Endothelial cell of umbilical vein (primary cell): Measurements from ENCODE around the gene KRT86. TPM values are rescaled to one million over a fixed set of nuclear protein-coding genes. Genes with fewer than 3 reads are reported as not detected.

Experiments
- BruUV-seq: library from RNA; stranded (reverse); fragments of 400-500 nt; replicated peaks from 2 replicates; lab custom pipeline; 2021; lab: Mats Ljungman, UMichigan
- CTCF ChIA-PET: fragments of 300-600, 350-600 bp; sonication (Branson Sonifier 250); formaldehyde crosslinking; loops from one replicate; lab custom pipeline; 2021; ENCODE audit warnings: antibody characterized with exemption, inconsistent platforms; lab: Charles Lee
- POLR2A ChIA-PET: fragments of 300-600, 350-600 bp; sonication (Branson Sonifier 250); formaldehyde crosslinking; loops from one replicate; lab custom pipeline; 2021; ENCODE audit warnings: antibody characterized with exemption, inconsistent platforms; lab: Charles Lee
- DNase-seq: peaks from one replicate; pipeline ENCODE4 v3.0.0-alpha.2; 2011; ENCODE audit warnings: low read depth, low spot score
- FAIRE-seq: peaks from 2 replicates; lab custom pipeline; 2011; peaks lifted over from hg19 to GRCh38; lab: Jason Lieb, UNC
- H2AFZ ChIP-seq: 2 replicates; pipeline ENCODE4 v1.6.0; 2012; ENCODE audit warnings: low read depth, low read length, control low read depth, inconsistent platforms
- H3K27ac ChIP-seq: 2 replicates; pipeline ENCODE4 v1.5.1; 2011; ENCODE audit warnings: low read depth, mild to moderate bottlenecking, control low read depth, low read length, moderate library complexity; ENCODE audit not compliant: insufficient read depth
- H3K27me3 ChIP-seq, 2 experiments: 2 replicates each; pipeline versions ENCODE4 v1.6.0 to v1.6.1; 2011; ENCODE audit warnings: low read length in 2 of 2, mixed read lengths in 1 of 2; ENCODE audit not compliant: control insufficient read depth in 2 of 2, insufficient read depth in 2 of 2
- H3K36me3 ChIP-seq, 2 experiments: 2 replicates in 1 of 2; 3 replicates in 1 of 2; pipeline ENCODE4 v1.5.1; 2011; ENCODE audit warnings: low read length in 2 of 2, mild to moderate bottlenecking in 1 of 2, moderate library complexity in 1 of 2; ENCODE audit not compliant: control insufficient read depth in 2 of 2, insufficient read depth in 2 of 2; ENCODE audit errors: extremely low read depth in 1 of 2
- H3K4me1 ChIP-seq: 3 replicates; pipeline ENCODE4 v1.5.1; 2011; ENCODE audit warnings: mild to moderate bottlenecking, low read length; ENCODE audit not compliant: control insufficient read depth, insufficient read depth; ENCODE audit errors: extremely low read depth
- H3K4me2 ChIP-seq: 2 replicates; pipeline ENCODE4 v1.6.1; 2011; ENCODE audit warnings: low read length, control low read depth, mixed read lengths; ENCODE audit not compliant: insufficient read depth
- H3K4me3 ChIP-seq, 3 experiments: fragments of 200-600 bp in 1 of 3; sonication (generic), shearing (Covaris generic) in 1 of 3; replicated peaks in 1 of 3; 2 replicates each; pipeline ENCODE4 v1.5.1; 2011 to 2016; ENCODE audit warnings: control low read depth in 3 of 3, low read length in 3 of 3, mild to moderate bottlenecking in 2 of 3, inconsistent platforms in 1 of 3, low read depth in 1 of 3, moderate library complexity in 1 of 3; ENCODE audit not compliant: insufficient read depth in 1 of 3
- H3K79me2 ChIP-seq: 2 replicates; pipeline ENCODE4 v1.6.0; 2012; ENCODE audit warnings: low read length, inconsistent platforms; ENCODE audit not compliant: control insufficient read depth, insufficient read depth
- H3K9ac ChIP-seq: replicated peaks from 2 replicates; pipeline ENCODE3; 2011; ENCODE audit warnings: low read length, control low read depth; ENCODE audit not compliant: insufficient read depth; ENCODE audit errors: extremely low read depth
- H3K9me1 ChIP-seq: replicated peaks from 3 replicates; pipeline ENCODE4 v1.6.0; 2011; ENCODE audit warnings: mild to moderate bottlenecking, low read length; ENCODE audit not compliant: control insufficient read depth, insufficient read depth; ENCODE audit errors: extremely low read depth
- H3K9me3 ChIP-seq: replicated peaks from 2 replicates; pipeline ENCODE4 v1.5.1; 2012; ENCODE audit warnings: low read length, inconsistent platforms; ENCODE audit not compliant: control insufficient read depth, insufficient read depth
- H4K20me1 ChIP-seq: replicated peaks from 2 replicates; pipeline ENCODE3; 2011; ENCODE audit warnings: mild to moderate bottlenecking, low read length; ENCODE audit not compliant: control insufficient read depth, insufficient read depth; ENCODE audit errors: extremely low read depth
- FOS ChIP-seq: IDR thresholded peaks from 2 replicates; pipeline ENCODE4 v1.6.1; 2011; ENCODE audit warnings: mild to moderate bottlenecking, low read length, moderate library complexity, borderline replicate concordance; ENCODE audit not compliant: insufficient read depth
- JUN ChIP-seq: IDR thresholded peaks from 2 replicates; pipeline ENCODE4 v1.6.1; 2011; ENCODE audit warnings: borderline replicate concordance, low read depth; ENCODE audit not compliant: insufficient read length, insufficient read depth
- POLR2A ChIP-seq: IDR thresholded peaks from 2 replicates; pipeline ENCODE4 v1.6.1; 2012; ENCODE audit warnings: low read depth, mild to moderate bottlenecking, control low read depth, low read length
- POLR2AphosphoS5 ChIP-seq: IDR thresholded peaks from 2 replicates; pipeline ENCODE4 v1.6.1; 2012; ENCODE audit warnings: low read depth, mild to moderate bottlenecking, control low read depth, low read length, moderate library complexity; ENCODE audit not compliant: insufficient read depth
- dilution Hi-C: fragments of 300-500 bp; cut with MboI; formaldehyde crosslinking; loops from one replicate; pipeline ENCODE4 v1.15.0; 2019; ENCODE audit warnings: low sequenced_read_pairs; ENCODE audit not compliant: extremely low pct_ligation_motif_present
- intact Hi-C: fragments of 100-400 bp; cut with micrococcal nuclease; formaldehyde crosslinking; loops from one replicate; pipeline ENCODE4 v1.10.0; 2022
- polyA plus RNA-seq, 4 experiments: library from polyadenylated mRNA; depleted of rRNA in 3 of 4; stranded (reverse) in 3 of 4; unstranded in 1 of 4; fragments of >200 nt; gene quantifications; 2 replicates each; pipeline versions ENCODE4 v1.2.1 to v1.2.3, GENCODE V29; 2011 to 2012; ENCODE audit warnings: missing spikeins in 1 of 4
- total RNA-seq: library from RNA; stranded (reverse); gene quantifications from 2 replicates; pipeline ENCODE4 v1.2.3, GENCODE V29; 2021

KRT86 gene
- total and polyA plus RNA-seq, 2 donors (not counting 3 experiments of a cell fraction or from before 2014, with no cell fraction given): not detected

DNA sequence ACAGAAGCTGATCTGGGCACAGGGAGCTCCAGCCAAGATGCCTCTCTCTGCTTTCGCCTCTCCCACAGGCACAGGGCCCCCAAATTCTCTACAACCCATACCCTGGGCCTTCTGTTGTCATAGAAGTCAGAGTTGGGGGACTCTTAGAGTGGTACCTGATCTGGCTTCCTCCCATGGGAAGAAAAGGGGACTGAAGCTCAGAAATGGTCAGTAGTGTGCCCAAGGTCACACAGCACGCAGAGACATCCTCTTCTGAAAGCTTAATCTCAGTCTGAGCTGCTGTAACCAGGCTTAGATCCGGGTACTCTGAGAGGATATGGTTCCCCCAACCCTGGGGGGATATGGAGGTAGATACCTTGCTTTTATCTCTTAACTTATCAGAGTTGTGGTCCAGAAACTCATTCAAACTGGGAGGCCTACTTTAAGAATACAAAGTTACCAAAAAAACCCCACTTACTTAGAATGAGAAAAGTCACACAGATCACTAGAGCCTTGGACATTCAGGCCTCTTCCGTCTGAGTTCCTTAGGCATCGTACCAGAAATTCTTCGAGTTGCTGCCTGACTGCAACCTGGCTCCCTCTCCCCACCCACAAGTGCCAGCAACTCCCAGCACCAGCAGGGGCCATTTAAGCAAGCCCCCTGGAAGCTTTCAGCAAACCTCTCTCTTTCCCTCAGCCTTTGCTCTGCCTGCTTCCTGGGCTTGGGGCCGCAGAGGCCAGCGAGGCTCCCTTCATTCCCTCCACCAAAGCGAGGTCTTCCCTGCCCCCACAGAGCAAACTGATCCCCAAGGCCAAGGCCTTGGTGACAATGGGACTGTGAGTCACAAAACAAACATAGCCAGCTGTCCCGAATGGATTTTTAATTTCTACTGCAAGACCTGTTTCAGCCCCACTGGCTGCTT lies 27.5 kb upstream of the KRT86 start:
- no peaks in the 10 kb centered on the region for H4K20me1 ChIP-seq
- H3K9me3 ChIP-seq: no peaks in the 10 kb centered on the region
- H3K9me1 ChIP-seq: no peaks in the 10 kb centered on the region
- CTCF ChIA-PET: interaction anchor here (0.8 to 1.9 kb wide), 6 partner anchors 11 to 92 kb away, joined by 3 to 5 read pairs (median 4); partner anchors contain the start of gene KRT7
- no peaks in the 10 kb centered on the region for H3K79me2 ChIP-seq
- no peak overlapping the region for H3K9ac ChIP-seq
- intact Hi-C loops: no loop called here
- no peak overlapping the region for H2AFZ ChIP-seq
- BruUV-seq: no TSS peak
- H3K4me3 ChIP-seq: no peak overlapping the region
- H3K27ac ChIP-seq: no peak overlapping the region
- peak; percentile 17 for TF ChIP-seq POLR2AphosphoS5
- peak; percentile 32 for TF ChIP-seq FOS
- TF ChIP-seq POLR2A: peak; percentile 30
- TF ChIP-seq JUN: no peak
- dilution Hi-C loops: no loop called here
- FAIRE-seq (peak; percentile 56), DNase-seq (no peak)
- H3K4me2 ChIP-seq: no peak overlapping the region
- H3K27me3 ChIP-seq: peaks cover 0 to 5% of the 10 kb centered on the region in 2 experiments
- peaks cover 0 to 5% of the 10 kb centered on the region in 2 experiments for H3K36me3 ChIP-seq
- peaks cover 23% of the 10 kb centered on the region for H3K4me1 ChIP-seq
- POLR2A ChIA-PET: no interaction called here
